A549 (cell line): ENCODE data around the gene ZDHHC11B.
"Not testable (repeated sequence)": the region's sequence is repeated elsewhere in the genome, so short reads cannot be mapped to it uniquely, and the experiment has no call there.

Source experiments
- BHLHE40 ChIP-seq: IDR thresholded peaks from 2 replicates; pipeline ENCODE4 v1.6.1; 2012; ENCODE audit warnings: low read depth, low read length, inconsistent platforms
- EP300 ChIP-seq, 2 experiments: fragments of >200 bp; sonication (Bioruptor Twin); formaldehyde crosslinking; IDR thresholded peaks; 2 replicates in 1 of 2; 3 replicates in 1 of 2; pipeline ENCODE4 v1.6.1; 2016 to 2017
- MAZ ChIP-seq: fragments of 150-350 bp; IDR thresholded peaks from 2 replicates; pipeline ENCODE4 v1.6.1; 2014; ENCODE audit warnings: antibody characterized with exemption, low read depth, low read length, borderline replicate concordance
- POLR2A ChIP-seq: IDR thresholded peaks from 2 replicates; pipeline ENCODE4 v1.6.1; 2012; ENCODE audit warnings: mild to moderate bottlenecking, low read length
- RAD21 ChIP-seq, 2 experiments: fragments of >200 bp in 1 of 2; sonication (Bioruptor Twin) in 1 of 2; formaldehyde crosslinking in 1 of 2; IDR thresholded peaks in 1 of 2; conservative IDR thresholded peaks in 1 of 2; 2 replicates in 1 of 2; 3 replicates in 1 of 2; pipeline ENCODE4 v1.6.1; 2012 to 2018; ENCODE audit warnings: inconsistent platforms in 1 of 2
- RFX5 ChIP-seq: fragments of 450-650 bp; IDR thresholded peaks from 2 replicates; pipeline ENCODE4 v1.7.1; 2014; ENCODE audit warnings: antibody characterized with exemption, mild to moderate bottlenecking, moderate library complexity
- ZC3H11A ChIP-seq: fragments of 450-650 bp; IDR thresholded peaks from 2 replicates; pipeline ENCODE4 v1.6.1; 2014; ENCODE audit warnings: antibody characterized with exemption, mild to moderate bottlenecking
- TF ChIP-seq, protein P1 (sequence below): fragments of >200 bp; sonication (Bioruptor Twin); formaldehyde crosslinking; IDR thresholded peaks from 3 replicates; pipeline ENCODE4 v1.5.1; 2016
- TF ChIP-seq, protein P2 (sequence below): fragments of 250-450 bp; sonication (Bioruptor Pico); IDR thresholded peaks from 2 replicates; pipeline ENCODE4 v1.5.0; 2021; ENCODE audit warnings: mild to moderate bottlenecking, moderate library complexity, borderline replicate concordance

DNA sequence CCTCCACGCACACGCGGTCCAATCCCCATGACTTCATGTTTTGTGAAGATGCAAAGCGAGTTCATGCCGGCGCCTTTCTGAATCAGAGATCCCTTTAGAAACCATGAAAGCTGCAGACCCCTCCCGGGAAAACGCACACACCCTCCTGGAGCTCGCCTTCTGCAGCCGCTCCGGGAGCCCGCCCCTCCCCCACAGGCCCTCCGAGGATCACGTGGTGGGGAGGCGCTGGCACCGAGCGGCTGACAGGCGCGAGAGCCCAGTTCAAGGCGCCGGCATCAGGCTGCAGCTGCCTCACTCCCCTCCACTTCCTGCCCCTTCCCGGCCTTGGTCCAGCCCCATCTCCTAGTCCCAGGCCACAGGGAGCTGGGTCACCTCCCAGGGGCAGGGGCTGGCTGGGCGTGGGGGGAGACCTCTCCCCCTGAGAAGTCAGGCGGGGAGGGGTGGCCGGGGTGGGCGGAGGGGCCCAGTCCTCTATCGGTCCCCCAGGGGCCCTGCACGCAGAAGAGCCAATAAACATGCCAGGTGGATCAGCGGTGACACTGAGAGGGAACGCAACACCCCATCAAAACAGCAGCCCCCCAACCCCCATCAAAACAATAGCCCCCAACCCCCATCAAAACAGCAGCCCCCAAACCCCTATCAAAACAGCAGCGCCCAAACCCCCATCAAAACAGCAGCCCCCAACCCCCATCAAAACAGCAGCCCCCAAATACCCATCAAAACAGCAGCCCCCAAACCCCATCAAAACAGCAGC lies 1.3 kb downstream of the ZDHHC11B start:
- TF ChIP-seq, protein P1, sequence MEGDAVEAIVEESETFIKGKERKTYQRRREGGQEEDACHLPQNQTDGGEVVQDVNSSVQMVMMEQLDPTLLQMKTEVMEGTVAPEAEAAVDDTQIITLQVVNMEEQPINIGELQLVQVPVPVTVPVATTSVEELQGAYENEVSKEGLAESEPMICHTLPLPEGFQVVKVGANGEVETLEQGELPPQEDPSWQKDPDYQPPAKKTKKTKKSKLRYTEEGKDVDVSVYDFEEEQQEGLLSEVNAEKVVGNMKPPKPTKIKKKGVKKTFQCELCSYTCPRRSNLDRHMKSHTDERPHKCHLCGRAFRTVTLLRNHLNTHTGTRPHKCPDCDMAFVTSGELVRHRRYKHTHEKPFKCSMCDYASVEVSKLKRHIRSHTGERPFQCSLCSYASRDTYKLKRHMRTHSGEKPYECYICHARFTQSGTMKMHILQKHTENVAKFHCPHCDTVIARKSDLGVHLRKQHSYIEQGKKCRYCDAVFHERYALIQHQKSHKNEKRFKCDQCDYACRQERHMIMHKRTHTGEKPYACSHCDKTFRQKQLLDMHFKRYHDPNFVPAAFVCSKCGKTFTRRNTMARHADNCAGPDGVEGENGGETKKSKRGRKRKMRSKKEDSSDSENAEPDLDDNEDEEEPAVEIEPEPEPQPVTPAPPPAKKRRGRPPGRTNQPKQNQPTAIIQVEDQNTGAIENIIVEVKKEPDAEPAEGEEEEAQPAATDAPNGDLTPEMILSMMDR: not testable (repeated sequence)
- not testable (repeated sequence) for TF ChIP-seq MAZ; EP300 (IDR thresholded peaks at IDR 0.05); POLR2A; BHLHE40; RFX5; RAD21 (conservative IDR thresholded peaks at IDR 0.05 in 1 of 2, IDR thresholded peaks at IDR 0.05 in 1 of 2); ZC3H11A
- TF ChIP-seq, protein P2, sequence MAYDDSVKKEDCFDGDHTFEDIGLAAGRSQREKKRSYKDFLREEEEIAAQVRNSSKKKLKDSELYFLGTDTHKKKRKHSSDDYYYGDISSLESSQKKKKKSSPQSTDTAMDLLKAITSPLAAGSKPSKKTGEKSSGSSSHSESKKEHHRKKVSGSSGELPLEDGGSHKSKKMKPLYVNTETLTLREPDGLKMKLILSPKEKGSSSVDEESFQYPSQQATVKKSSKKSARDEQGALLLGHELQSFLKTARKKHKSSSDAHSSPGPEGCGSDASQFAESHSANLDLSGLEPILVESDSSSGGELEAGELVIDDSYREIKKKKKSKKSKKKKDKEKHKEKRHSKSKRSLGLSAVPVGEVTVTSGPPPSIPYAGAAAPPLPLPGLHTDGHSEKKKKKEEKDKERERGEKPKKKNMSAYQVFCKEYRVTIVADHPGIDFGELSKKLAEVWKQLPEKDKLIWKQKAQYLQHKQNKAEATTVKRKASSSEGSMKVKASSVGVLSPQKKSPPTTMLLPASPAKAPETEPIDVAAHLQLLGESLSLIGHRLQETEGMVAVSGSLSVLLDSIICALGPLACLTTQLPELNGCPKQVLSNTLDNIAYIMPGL: not testable (repeated sequence)
